ENCODE measurements around the gene TNNT3. TPM values are rescaled to one million over a fixed set of nuclear protein-coding genes. Genes with fewer than 3 reads are reported as not detected.

Gene TNNT3
- total and polyA plus RNA-seq, 2 experiments from 2014 or later: not detected

DNA sequence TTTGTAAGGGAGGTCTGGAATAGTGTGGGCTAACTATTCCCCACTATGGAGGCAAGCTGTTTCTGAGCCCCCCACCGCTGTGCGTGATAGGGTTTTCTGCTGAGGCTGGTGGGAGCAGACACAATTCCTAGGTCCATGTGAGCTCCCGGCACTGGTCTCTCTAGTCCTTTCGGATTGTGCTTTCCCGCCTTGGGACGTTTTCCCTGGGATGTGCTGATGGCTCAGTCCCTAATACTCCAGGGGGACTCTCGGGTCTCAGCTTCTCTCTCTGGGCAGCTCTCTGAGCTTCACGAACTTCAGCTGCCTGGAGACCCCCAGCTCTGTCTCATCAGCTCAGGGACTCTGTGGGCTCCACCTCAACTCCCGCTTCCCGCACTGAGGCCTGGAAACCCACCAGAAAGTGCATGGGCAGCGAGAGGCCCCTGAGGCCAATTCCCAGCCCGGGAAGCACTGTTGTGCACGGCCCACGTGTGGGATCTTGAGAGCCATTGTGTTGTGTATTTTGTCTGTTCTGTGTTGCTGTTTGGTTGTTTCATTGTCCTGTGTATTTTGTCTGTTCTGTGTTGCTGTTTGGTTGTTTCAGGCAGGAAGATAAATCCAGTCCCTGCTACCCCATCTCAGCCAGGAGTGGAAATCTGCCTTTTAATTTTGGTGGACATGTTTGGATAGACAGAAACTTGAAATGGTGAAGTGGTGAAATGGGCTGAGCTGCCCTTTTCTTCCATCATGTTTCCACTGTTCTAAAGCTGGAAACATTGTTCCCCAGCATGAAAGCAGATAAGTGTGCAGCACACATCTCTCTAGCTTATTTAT, 12.7 kb upstream of the TNNT3 start:
- Histone ChIP-seq H3K4me1 (ENCODE audit: insufficient read depth) (0 out of 2 replicates have a peak, but pooled peaks cover 2% of the 10 kb centered on the region), H3K4me2 (ENCODE audit: unreplicated experiment) (no peak overlapping the region), H3K9me2 (ENCODE audit: insufficient read depth) (no peaks in the 10 kb centered on the region), H3K27me3 (replicated peaks; ENCODE audit: insufficient read depth) (peaks cover 25% of the 10 kb centered on the region), H3K36me3 (ENCODE audit: low read depth) (no peaks in the 10 kb centered on the region), H3F3A (ENCODE audit: insufficient read depth) (no peaks in the 10 kb centered on the region), H3K27ac (no peak overlapping the region), H3K79me2 (ENCODE audit: insufficient read depth) (no peaks in the 10 kb centered on the region), H3K4me3 (no peak overlapping the region), H3K9me3 (ENCODE audit: low read depth) (no peaks in the 10 kb centered on the region), H4K20me1 (ENCODE audit: insufficient read depth) (no peaks in the 10 kb centered on the region), H2AFZ (no peak overlapping the region), H3K9ac (no peak overlapping the region)
- DNase-seq: no peak
- WGBS, 2 experiments (ENCODE audit: low coverage in 1 of 2, low lambda C conversion rate in 2 of 2, missing lambda C conversion rate in 2 of 2): 64 to 65% methylated on average over 14 of the region's 14 CpGs
- in situ Hi-C loops (cut with MboI): no loop called here
- TF ChIP-seq EZH2phosphoT487 (IDR thresholded peaks at IDR 0.05; ENCODE audit: insufficient read depth, low read depth) (no peak), EZH2 (IDR thresholded peaks at IDR 0.05; ENCODE audit: insufficient read depth, poor library complexity, severe bottlenecking) (no peak)

- DNase-seq: no peak
- no peak overlapping the region for H2AFZ ChIP-seq
These were observed 10.9 kb upstream of the TNNT3 start for GRCh38 chr11:1908618-1909017.

GRCh38 chr11:1909524-1909923, 10.0 kb upstream of the TNNT3 start:
- in situ Hi-C loops (cut with MboI): no loop called here
- WGBS, 2 experiments (ENCODE audit: low coverage in 1 of 2, low lambda C conversion rate in 2 of 2, missing lambda C conversion rate in 2 of 2): 72 to 81% methylated on average over 7 of the region's 7 CpGs
- Histone ChIP-seq H3K79me2 (ENCODE audit: insufficient read depth) (no peaks in the 10 kb centered on the region), H3K4me3 (no peak overlapping the region), H3K9me3 (ENCODE audit: low read depth) (no peaks in the 10 kb centered on the region), H4K20me1 (ENCODE audit: insufficient read depth) (no peaks in the 10 kb centered on the region), H3K36me3 (ENCODE audit: low read depth) (no peaks in the 10 kb centered on the region), H3K9ac (no peak overlapping the region), H3K27ac (no peak overlapping the region), H3K27me3 (replicated peaks; ENCODE audit: insufficient read depth) (peaks cover 21% of the 10 kb centered on the region), H3K9me2 (ENCODE audit: insufficient read depth) (no peaks in the 10 kb centered on the region), H3K4me2 (ENCODE audit: unreplicated experiment) (no peak overlapping the region), H3K4me1 (ENCODE audit: insufficient read depth) (0 out of 2 replicates have a peak, but pooled peaks cover 2% of the 10 kb centered on the region), H3F3A (ENCODE audit: insufficient read depth) (no peaks in the 10 kb centered on the region), H2AFZ (no peak overlapping the region)
- TF ChIP-seq EZH2phosphoT487 (IDR thresholded peaks at IDR 0.05; ENCODE audit: insufficient read depth, low read depth): no peak
- TF ChIP-seq EZH2 (IDR thresholded peaks at IDR 0.05; ENCODE audit: insufficient read depth, poor library complexity, severe bottlenecking): no peak
- no peak for DNase-seq

More at GRCh38 chr11:1908618-1909017, 10.9 kb upstream of the TNNT3 start:
- Histone ChIP-seq H3F3A (ENCODE audit: insufficient read depth) (no peaks in the 10 kb centered on the region), H3K9me2 (ENCODE audit: insufficient read depth) (no peaks in the 10 kb centered on the region), H3K4me2 (ENCODE audit: unreplicated experiment) (no peak overlapping the region), H3K36me3 (ENCODE audit: low read depth) (no peaks in the 10 kb centered on the region), H3K4me1 (ENCODE audit: insufficient read depth) (0 out of 2 replicates have a peak, but pooled peaks cover 2% of the 10 kb centered on the region), H3K27ac (no peak overlapping the region), H3K27me3 (replicated peaks; ENCODE audit: insufficient read depth) (peaks cover 21% of the 10 kb centered on the region), H3K9ac (no peak overlapping the region), H3K9me3 (ENCODE audit: low read depth) (no peaks in the 10 kb centered on the region), H4K20me1 (ENCODE audit: insufficient read depth) (no peaks in the 10 kb centered on the region), H3K4me3 (no peak overlapping the region), H3K79me2 (ENCODE audit: insufficient read depth) (no peaks in the 10 kb centered on the region)
- WGBS, 2 experiments (ENCODE audit: low coverage in 1 of 2, low lambda C conversion rate in 2 of 2, missing lambda C conversion rate in 2 of 2): 3 to 6% methylated on average over 9 of the region's 9 CpGs
- in situ Hi-C loops (cut with MboI): no loop called here
- no peak for TF ChIP-seq EZH2phosphoT487 (IDR thresholded peaks at IDR 0.05; ENCODE audit: insufficient read depth, low read depth)
- TF ChIP-seq EZH2 (IDR thresholded peaks at IDR 0.05; ENCODE audit: insufficient read depth, poor library complexity, severe bottlenecking): no peak

- no peaks in the 10 kb centered on the region for H3K79me2 ChIP-seq (ENCODE audit: insufficient read depth)
- H3F3A ChIP-seq (ENCODE audit: insufficient read depth): no peaks in the 10 kb centered on the region
- no peaks in the 10 kb centered on the region for H3K9me2 ChIP-seq (ENCODE audit: insufficient read depth)
- no peak overlapping the region for H3K4me3 ChIP-seq
- H3K36me3 ChIP-seq (ENCODE audit: low read depth): no peaks in the 10 kb centered on the region
- no peaks in the 10 kb centered on the region for H4K20me1 ChIP-seq (ENCODE audit: insufficient read depth)
- H3K9me3 ChIP-seq (ENCODE audit: low read depth): no peaks in the 10 kb centered on the region
- TF ChIP-seq EZH2 (IDR thresholded peaks at IDR 0.05; ENCODE audit: insufficient read depth, poor library complexity, severe bottlenecking): no peak
- no peak for TF ChIP-seq EZH2phosphoT487 (IDR thresholded peaks at IDR 0.05; ENCODE audit: insufficient read depth, low read depth)
- H3K9ac ChIP-seq: no peak overlapping the region
- no peak overlapping the region for H3K4me2 ChIP-seq (ENCODE audit: unreplicated experiment)
- H3K27ac ChIP-seq: no peak overlapping the region
- no peak overlapping the region for H2AFZ ChIP-seq
- DNase-seq: no peak
- in situ Hi-C loops (cut with MboI): no loop called here
- H3K4me1 ChIP-seq (ENCODE audit: insufficient read depth): 0 out of 2 replicates have a peak, but pooled peaks cover 2% of the 10 kb centered on the region
- peaks cover 11% of the 10 kb centered on the region for H3K27me3 ChIP-seq (replicated peaks; ENCODE audit: insufficient read depth)
- 80 to 83% methylated on average over 13 of the region's 13 CpGs for WGBS, 2 experiments (ENCODE audit: low coverage in 1 of 2, low lambda C conversion rate in 2 of 2, missing lambda C conversion rate in 2 of 2)
These were observed 7.1 kb upstream of the TNNT3 start for GRCh38 chr11:1912289-1912878.
